ENCODE data around the gene MARCHF10. TPM values are rescaled to one million over a fixed set of nuclear protein-coding genes. Genes with fewer than 3 reads are reported as not detected.
A peak's percentile ranks its signal among the peaks of the same experiment; 100 is the strongest.

MARCHF10 gene
- total and polyA plus RNA-seq, 2 experiments from 2014 or later: not detected

DNA sequence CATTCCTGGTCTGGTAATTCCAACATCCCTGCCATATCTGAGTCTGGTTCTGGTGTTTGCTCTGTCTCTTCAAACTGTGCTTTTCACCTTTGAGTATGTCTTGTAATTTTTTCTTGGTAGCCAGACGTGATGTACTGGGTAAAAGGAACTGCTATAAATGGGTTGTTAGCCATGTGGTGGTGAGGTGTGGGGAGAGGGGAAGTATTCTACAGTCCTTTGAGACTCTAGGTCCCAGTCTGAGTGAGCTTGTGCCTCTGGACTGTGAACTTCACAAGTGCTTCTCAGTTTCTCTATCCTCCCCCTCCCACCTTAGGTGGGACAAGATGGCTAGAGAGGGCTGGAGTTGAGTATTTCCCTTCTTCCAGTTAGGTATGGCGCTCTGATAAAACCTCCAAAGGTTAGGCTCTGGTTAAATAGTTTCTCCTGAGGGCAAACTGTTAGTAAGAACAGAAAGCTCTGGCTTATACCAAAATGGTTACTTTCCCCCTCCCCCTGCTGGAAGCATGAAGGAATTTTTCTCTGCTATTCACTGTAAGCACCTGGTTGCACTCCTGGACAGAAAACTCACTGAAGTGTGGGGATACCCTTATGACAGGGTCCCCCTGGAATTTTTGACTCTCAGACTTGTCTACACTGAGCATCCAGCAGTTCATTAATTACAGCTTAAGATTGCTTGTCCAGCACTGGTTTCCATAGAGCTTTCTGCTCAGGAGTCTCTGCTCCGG, 87.8 kb downstream of the MARCHF10 start:
- no peak overlapping the region for H3K4me3 ChIP-seq
- H3K4me1 ChIP-seq (ENCODE audit: insufficient read depth): no peaks in the 10 kb centered on the region
- H3K79me2 ChIP-seq: no peaks in the 10 kb centered on the region
- TF ChIP-seq, protein P1, sequence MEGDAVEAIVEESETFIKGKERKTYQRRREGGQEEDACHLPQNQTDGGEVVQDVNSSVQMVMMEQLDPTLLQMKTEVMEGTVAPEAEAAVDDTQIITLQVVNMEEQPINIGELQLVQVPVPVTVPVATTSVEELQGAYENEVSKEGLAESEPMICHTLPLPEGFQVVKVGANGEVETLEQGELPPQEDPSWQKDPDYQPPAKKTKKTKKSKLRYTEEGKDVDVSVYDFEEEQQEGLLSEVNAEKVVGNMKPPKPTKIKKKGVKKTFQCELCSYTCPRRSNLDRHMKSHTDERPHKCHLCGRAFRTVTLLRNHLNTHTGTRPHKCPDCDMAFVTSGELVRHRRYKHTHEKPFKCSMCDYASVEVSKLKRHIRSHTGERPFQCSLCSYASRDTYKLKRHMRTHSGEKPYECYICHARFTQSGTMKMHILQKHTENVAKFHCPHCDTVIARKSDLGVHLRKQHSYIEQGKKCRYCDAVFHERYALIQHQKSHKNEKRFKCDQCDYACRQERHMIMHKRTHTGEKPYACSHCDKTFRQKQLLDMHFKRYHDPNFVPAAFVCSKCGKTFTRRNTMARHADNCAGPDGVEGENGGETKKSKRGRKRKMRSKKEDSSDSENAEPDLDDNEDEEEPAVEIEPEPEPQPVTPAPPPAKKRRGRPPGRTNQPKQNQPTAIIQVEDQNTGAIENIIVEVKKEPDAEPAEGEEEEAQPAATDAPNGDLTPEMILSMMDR (IDR thresholded peaks at IDR 0.05; ENCODE audit: poor library complexity): peak; percentile 7
- TF ChIP-seq EZH2 (IDR thresholded peaks at IDR 0.05; ENCODE audit: borderline replicate concordance): no peak
- H2AFZ ChIP-seq: no peak overlapping the region
- H3K27me3 ChIP-seq: no peaks in the 10 kb centered on the region
- no peak overlapping the region for H3K27ac ChIP-seq
- no peak for DNase-seq (ENCODE audit: low spot score)
- H3K9me2 ChIP-seq (replicated peaks; ENCODE audit: insufficient read depth): no peaks in the 10 kb centered on the region
- WGBS (ENCODE audit: low lambda C conversion rate, missing lambda C conversion rate): 77% methylated on average over 3 of the region's 3 CpGs
- no peaks in the 10 kb centered on the region for H3K36me3 ChIP-seq (replicated peaks; ENCODE audit: insufficient read depth, low read depth)
- no peaks in the 10 kb centered on the region for H3K9me3 ChIP-seq (ENCODE audit: low read depth)
- H3K4me2 ChIP-seq: no peak overlapping the region
- H4K20me1 ChIP-seq (ENCODE audit: insufficient read depth, poor library complexity, severe bottlenecking): no peaks in the 10 kb centered on the region

DNA sequence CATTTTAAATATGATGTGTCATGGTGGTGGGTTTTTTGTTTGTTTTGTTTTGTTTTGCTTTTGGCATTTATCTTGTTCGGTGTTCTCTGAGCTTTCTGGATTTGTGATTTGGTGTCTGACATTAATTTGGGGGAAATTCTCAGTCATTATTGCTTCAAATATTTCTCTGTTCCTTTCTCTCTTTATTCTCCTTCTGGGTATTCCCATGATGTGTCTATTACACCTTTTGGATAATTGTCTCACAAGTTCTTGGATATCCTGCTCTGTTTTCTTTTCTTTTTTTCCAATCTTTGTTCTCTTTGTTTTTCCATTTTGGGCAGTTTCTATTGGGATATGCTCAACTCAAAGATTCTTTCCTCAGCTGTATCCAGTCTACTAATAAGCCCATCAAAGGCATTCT, 88.5 kb downstream of the MARCHF10 start:
- Histone ChIP-seq H3K4me1 (ENCODE audit: insufficient read depth) (no peaks in the 10 kb centered on the region), H3K9me2 (replicated peaks; ENCODE audit: insufficient read depth) (no peaks in the 10 kb centered on the region), H3K79me2 (no peaks in the 10 kb centered on the region), H3K27ac (no peak overlapping the region), H3K9me3 (ENCODE audit: low read depth) (no peaks in the 10 kb centered on the region), H2AFZ (no peak overlapping the region), H3K36me3 (replicated peaks; ENCODE audit: insufficient read depth, low read depth) (no peaks in the 10 kb centered on the region), H3K4me3 (no peak overlapping the region), H4K20me1 (ENCODE audit: insufficient read depth, poor library complexity, severe bottlenecking) (no peaks in the 10 kb centered on the region), H3K27me3 (no peaks in the 10 kb centered on the region), H3K4me2 (no peak overlapping the region)
- TF ChIP-seq, protein P1 (IDR thresholded peaks at IDR 0.05; ENCODE audit: poor library complexity): no peak
- TF ChIP-seq EZH2phosphoT487 (IDR thresholded peaks at IDR 0.05; ENCODE audit: low read depth, severe bottlenecking, unreplicated experiment): no peak
- TF ChIP-seq EZH2 (IDR thresholded peaks at IDR 0.05; ENCODE audit: borderline replicate concordance): no peak
- no peak for DNase-seq (ENCODE audit: low spot score)
- WGBS (ENCODE audit: low lambda C conversion rate, missing lambda C conversion rate): 94% methylated on average over 1 of the region's 1 CpG

DNA sequence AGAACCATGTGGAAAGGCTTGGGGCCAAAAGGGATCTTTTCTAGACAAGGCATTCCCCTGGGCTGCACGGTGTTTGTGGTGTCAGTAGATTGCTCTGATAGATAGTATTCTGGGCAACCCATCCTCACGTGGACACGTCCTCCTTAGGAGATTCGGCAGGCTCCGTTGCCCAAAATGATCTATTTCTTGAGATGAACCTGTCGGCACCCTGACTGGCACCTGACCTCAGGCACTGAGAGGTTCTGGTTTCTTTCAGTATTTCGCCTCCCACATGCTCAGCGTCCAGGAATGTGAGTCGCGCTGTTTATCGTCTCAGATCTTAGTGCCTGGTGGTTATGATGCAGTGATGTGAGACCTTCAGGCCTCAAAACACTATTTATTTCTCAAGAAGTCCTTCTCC, 89.7 kb downstream of the MARCHF10 start:
- no peaks in the 10 kb centered on the region for H3K4me1 ChIP-seq (ENCODE audit: insufficient read depth)
- H4K20me1 ChIP-seq (ENCODE audit: insufficient read depth, poor library complexity, severe bottlenecking): no peaks in the 10 kb centered on the region
- H3K4me2 ChIP-seq: no peak overlapping the region
- H3K79me2 ChIP-seq: no peaks in the 10 kb centered on the region
- H3K9me2 ChIP-seq (replicated peaks; ENCODE audit: insufficient read depth): no peaks in the 10 kb centered on the region
- H3K27ac ChIP-seq: no peak overlapping the region
- H3K9me3 ChIP-seq (ENCODE audit: low read depth): no peaks in the 10 kb centered on the region
- no peaks in the 10 kb centered on the region for H3K36me3 ChIP-seq (replicated peaks; ENCODE audit: insufficient read depth, low read depth)
- WGBS (ENCODE audit: low lambda C conversion rate, missing lambda C conversion rate): 47% methylated on average over 11 of the region's 11 CpGs
- H3K27me3 ChIP-seq: no peaks in the 10 kb centered on the region
- H3K4me3 ChIP-seq: no peak overlapping the region
- TF ChIP-seq, protein P1 (IDR thresholded peaks at IDR 0.05; ENCODE audit: poor library complexity): no peak
- no peak for TF ChIP-seq EZH2phosphoT487 (IDR thresholded peaks at IDR 0.05; ENCODE audit: low read depth, severe bottlenecking, unreplicated experiment)
- TF ChIP-seq EZH2 (IDR thresholded peaks at IDR 0.05; ENCODE audit: borderline replicate concordance): no peak
- H2AFZ ChIP-seq: no peak overlapping the region
- DNase-seq (ENCODE audit: low spot score): peak; percentile 46

Data from hepatocyte (in vitro differentiated cells).